Measurements from ENCODE around the gene BTF3L4.

The BTF3L4 gene

GRCh38 chr1:52139817-52140540, 83.9 kb downstream of the BTF3L4 start:
- TF ChIP-seq CTCF (conservative IDR thresholded peaks at IDR 0.05) (no peak), ZFX (IDR thresholded peaks at IDR 0.05) (no peak)
- no peak overlapping the region for H3K27ac ChIP-seq
